HepG2 (cell line): ENCODE measurements around the gene C16orf89. TPM values are rescaled to one million over a fixed set of nuclear protein-coding genes. Genes with fewer than 3 reads are reported as not detected.

ENCODE experiments used
- CREM ChIP-seq, 2 experiments: sonication (generic) in 1 of 2; formaldehyde crosslinking in 1 of 2; IDR thresholded peaks; 2 replicates each; pipeline versions ENCODE4 v1.4.0 to v1.6.1; 2016 to 2020; ENCODE audit warnings: antibody characterized with exemption in 1 of 2, mild to moderate bottlenecking in 1 of 2, missing genetic modification reagents in 1 of 2
- FOXA3 ChIP-seq: IDR thresholded peaks from 2 replicates; pipeline ENCODE4 v1.6.1; 2016; ENCODE audit warnings: missing genetic modification reagents, missing compliant biosample characterization
- IRX3 ChIP-seq: sonication (generic); formaldehyde crosslinking; IDR thresholded peaks from 2 replicates; pipeline ENCODE4 v1.8.1; 2023; ENCODE audit warnings: mild to moderate bottlenecking, low read depth, missing genetic modification reagents, borderline replicate concordance
- MIXL1 ChIP-seq: IDR thresholded peaks from 2 replicates; pipeline ENCODE4 v1.6.1; 2016
- MTERF4 ChIP-seq: sonication (generic); formaldehyde crosslinking; IDR thresholded peaks from 2 replicates; pipeline ENCODE4 v1.8.0; 2023; ENCODE audit warnings: mild to moderate bottlenecking, missing genetic modification reagents
- NKX3-1 ChIP-seq: sonication (generic); formaldehyde crosslinking; IDR thresholded peaks from 2 replicates; pipeline ENCODE4 v1.5.0; 2020; ENCODE audit warnings: missing genetic modification reagents
- NPAS2 ChIP-seq: sonication (generic); formaldehyde crosslinking; IDR thresholded peaks from 2 replicates; pipeline ENCODE4 v1.8.0; 2022; ENCODE audit warnings: mild to moderate bottlenecking, missing genetic modification reagents, borderline replicate concordance
- SP4 ChIP-seq: sonication (generic); formaldehyde crosslinking; IDR thresholded peaks from 2 replicates; pipeline ENCODE4 v1.8.1; 2023; ENCODE audit warnings: mild to moderate bottlenecking, missing genetic modification reagents
- TBX2 ChIP-seq: sonication (generic); formaldehyde crosslinking; IDR thresholded peaks from 2 replicates; pipeline ENCODE4 v1.5.0; 2020; ENCODE audit warnings: missing genetic modification reagents, mild to moderate bottlenecking, borderline replicate concordance
- TFDP2 ChIP-seq: sonication (generic); formaldehyde crosslinking; IDR thresholded peaks from 2 replicates; pipeline ENCODE4 v1.4.0; 2020; ENCODE audit warnings: missing genetic modification reagents
- ZBTB40 ChIP-seq, 2 experiments: fragments of 450-650 bp in 1 of 2; sonication (generic) in 1 of 2; formaldehyde crosslinking in 1 of 2; IDR thresholded peaks; 2 replicates each; pipeline versions ENCODE4 v1.6.1 to v1.8.0; 2016 to 2022; ENCODE audit warnings: antibody characterized with exemption in 1 of 2, mild to moderate bottlenecking in 1 of 2, missing genetic modification reagents in 1 of 2
- ZBTB42 ChIP-seq: sonication (generic); formaldehyde crosslinking; IDR thresholded peaks from 2 replicates; pipeline ENCODE4 v1.5.0; 2020; ENCODE audit warnings: mild to moderate bottlenecking, missing genetic modification reagents
- ZFP41 ChIP-seq: sonication (generic); formaldehyde crosslinking; IDR thresholded peaks from 2 replicates; pipeline ENCODE4 v1.4.0; 2020; ENCODE audit warnings: mild to moderate bottlenecking, missing genetic modification reagents, borderline replicate concordance
- ZNF275 ChIP-seq: sonication (generic); formaldehyde crosslinking; IDR thresholded peaks from 2 replicates; pipeline ENCODE4 v1.8.0; 2022; ENCODE audit warnings: missing genetic modification reagents, mild to moderate bottlenecking, inconsistent platforms, borderline replicate concordance
- polyA plus RNA-seq, 8 experiments: library from polyadenylated mRNA; depleted of rRNA in 3 of 8; stranded (reverse) in 7 of 8; unstranded in 1 of 8; fragments of >200 nt; fragmentation: Illumina TruSeq in 4 of 8; extraction: Trizol in 4 of 8; gene quantifications; 2 replicates each; pipeline versions ENCODE4 v1.2.1 to v1.2.3, GENCODE V29; 2011 to 2016; ENCODE audit warnings: low read depth in 4 of 8, missing spikeins in 1 of 8, mixed read lengths in 1 of 8; ENCODE audit not compliant: insufficient read depth in 1 of 8
- total RNA-seq, 5 experiments: library from RNA; depleted of rRNA; stranded (reverse); fragments of >200 nt; fragmentation: Illumina TruSeq; extraction: Trizol; gene quantifications; 2 replicates each; pipeline ENCODE4 v1.2.3, GENCODE V29; 2016; ENCODE audit warnings: low read depth in 1 of 5

C16orf89 gene
- total and polyA plus RNA-seq, 2 of the 13 experiments (the other 11 are each of a cell fraction or from before 2014, with no cell fraction given), result 1.9 to 3.4 TPM

GRCh38 chr16:5036228-5037156, 29.3 kb downstream of the C16orf89 start (continued):
- TF ChIP-seq ZBTB40 (IDR thresholded peaks at IDR 0.05) (no peak), ZBTB40 (CRISPR knock-in tag; IDR thresholded peaks at IDR 0.05) (peak; percentile 71), SP4 (CRISPR knock-in tag) (peak; percentile 25; the same call in 1 of the 2 replicates), MTERF4 (peak; percentile 44; the same call in 1 of the 2 replicates), NKX3-1 (CRISPR knock-in tag) (peak; percentile 51; the same call in 1 of the 2 replicates), TFDP2 (CRISPR knock-in tag) (0 out of 2 replicates have a peak, but pooled peaks have one; percentile 14), NPAS2 (no peak), ZFP41 (no peak), FOXA3 (0 out of 2 replicates have a peak, but pooled peaks have one; percentile 13), ZBTB42 (no peak), TBX2 (0 out of 2 replicates have a peak, but pooled peaks have one; percentile 20), IRX3 (CRISPR knock-in tag) (peak; percentile 76; the same call in 1 of the 2 replicates), ZNF275 (CRISPR knock-in tag) (peak; percentile 24; the same call in 1 of the 2 replicates), MIXL1 (CRISPR knock-in tag) (0 out of 2 replicates have a peak, but pooled peaks have one; percentile 14), CREM (IDR thresholded peaks at IDR 0.05) (0 out of 2 replicates have a peak, but pooled peaks have one; percentile 14), CREM (CRISPR knock-in tag; IDR thresholded peaks at IDR 0.05) (no peak)
